ENCODE results near the gene TM9SF1.

TM9SF1 gene

GRCh38 chr14:24155100-24155499 lies 40.1 kb downstream of the TM9SF1 start:
- TF ChIP-seq CTCF (IDR thresholded peaks at IDR 0.05; ENCODE audit: low read depth, low read length, missing control alignments) = no peak
- no peak for DNase-seq (ENCODE audit: extremely low read depth, low read depth)

GRCh38 chr14:24151404-24152080 lies 43.7 kb downstream of the TM9SF1 start:
- no peak for DNase-seq (ENCODE audit: extremely low read depth, low read depth)
- TF ChIP-seq CTCF (IDR thresholded peaks at IDR 0.05; ENCODE audit: low read depth, low read length, missing control alignments) = no peak

More at GRCh38 chr14:24155100-24155499, 40.1 kb downstream of the TM9SF1 start:
- H3K4me3 ChIP-seq (replicated peaks; ENCODE audit: low read depth, low read length) = no peak overlapping the region

GRCh38 chr14:24150993-24151392 lies 44.2 kb downstream of the TM9SF1 start:
- DNase-seq (ENCODE audit: extremely low read depth, low read depth) = no peak
- TF ChIP-seq CTCF (IDR thresholded peaks at IDR 0.05; ENCODE audit: low read depth, low read length, missing control alignments) = no peak

More at GRCh38 chr14:24151404-24152080, 43.7 kb downstream of the TM9SF1 start:
- H3K4me3 ChIP-seq (replicated peaks; ENCODE audit: low read depth, low read length) = no peak overlapping the region

GRCh38 chr14:24150567-24150966 lies 44.7 kb downstream of the TM9SF1 start:
- no peak for TF ChIP-seq CTCF (IDR thresholded peaks at IDR 0.05; ENCODE audit: low read depth, low read length, missing control alignments)
- DNase-seq (ENCODE audit: extremely low read depth, low read depth) = no peak
- H3K4me3 ChIP-seq (replicated peaks; ENCODE audit: low read depth, low read length) = no peak overlapping the region

More at GRCh38 chr14:24150993-24151392, 44.2 kb downstream of the TM9SF1 start:
- H3K4me3 ChIP-seq (replicated peaks; ENCODE audit: low read depth, low read length) = no peak overlapping the region

- no peak for TF ChIP-seq CTCF (IDR thresholded peaks at IDR 0.05; ENCODE audit: low read depth, low read length, missing control alignments)
- no peak for DNase-seq (ENCODE audit: extremely low read depth, low read depth)
Measured at GRCh38 chr14:24150061-24150460, 45.2 kb downstream of the TM9SF1 start.

GRCh38 chr14:24149302-24149969 lies 45.8 kb downstream of the TM9SF1 start:
- DNase-seq (ENCODE audit: extremely low read depth, low read depth) = no peak
- TF ChIP-seq CTCF (IDR thresholded peaks at IDR 0.05; ENCODE audit: low read depth, low read length, missing control alignments) = no peak

More at GRCh38 chr14:24150061-24150460, 45.2 kb downstream of the TM9SF1 start:
- no peak overlapping the region for H3K4me3 ChIP-seq (replicated peaks; ENCODE audit: low read depth, low read length)

More at GRCh38 chr14:24149302-24149969, 45.8 kb downstream of the TM9SF1 start:
- H3K4me3 ChIP-seq (replicated peaks; ENCODE audit: low read depth, low read length) = no peak overlapping the region
